GM21447 (cell line): ENCODE results near the gene ATP2C1.
A peak's percentile ranks its signal among the peaks of the same experiment; 100 is the strongest.
"Not testable (repeated sequence)": the region's sequence is repeated elsewhere in the genome, so short reads cannot be mapped to it uniquely, and the experiment has no call there.

Source experiments
- ATAC-seq: cut with Tn5 transposase; IDR thresholded peaks from one replicate; pipeline ENCODE4 v1.9.1; 2021; ENCODE audit not compliant: unreplicated experiment

Gene ATP2C1

DNA sequence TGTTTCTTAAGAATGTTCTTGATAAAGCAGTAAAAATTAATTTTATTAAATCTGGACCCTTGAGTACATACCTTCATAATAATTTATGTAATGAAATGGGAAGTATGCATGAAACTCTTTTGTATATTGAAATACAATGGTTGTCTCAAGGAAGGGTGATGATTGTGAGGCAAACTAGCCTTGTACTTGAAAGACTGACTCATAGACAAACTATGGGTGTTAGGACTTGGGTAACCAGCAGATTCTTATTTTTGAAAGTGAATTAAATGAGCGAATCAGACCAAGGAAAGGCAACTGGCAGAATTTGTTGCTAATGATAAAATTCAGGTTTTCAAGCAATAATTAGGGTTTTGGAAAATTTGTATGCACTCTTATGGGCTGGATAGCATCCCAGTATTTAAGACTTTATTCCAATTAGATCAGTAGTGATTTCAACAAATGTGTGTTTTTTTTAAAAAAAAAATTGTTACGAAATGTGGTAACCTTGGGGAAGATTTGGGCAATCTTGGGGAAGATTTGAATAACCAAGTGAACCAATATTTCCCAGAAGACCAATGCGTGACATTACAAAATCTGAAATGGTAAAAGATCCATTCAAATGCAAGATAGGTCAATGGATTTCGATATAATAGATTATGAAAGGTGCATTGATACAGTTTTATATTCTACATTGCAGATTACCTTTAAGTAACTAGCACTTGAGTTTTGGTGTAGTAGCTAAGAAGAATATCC, 42.0 kb downstream of the ATP2C1 start:
- ATAC-seq, result no peak

DNA sequence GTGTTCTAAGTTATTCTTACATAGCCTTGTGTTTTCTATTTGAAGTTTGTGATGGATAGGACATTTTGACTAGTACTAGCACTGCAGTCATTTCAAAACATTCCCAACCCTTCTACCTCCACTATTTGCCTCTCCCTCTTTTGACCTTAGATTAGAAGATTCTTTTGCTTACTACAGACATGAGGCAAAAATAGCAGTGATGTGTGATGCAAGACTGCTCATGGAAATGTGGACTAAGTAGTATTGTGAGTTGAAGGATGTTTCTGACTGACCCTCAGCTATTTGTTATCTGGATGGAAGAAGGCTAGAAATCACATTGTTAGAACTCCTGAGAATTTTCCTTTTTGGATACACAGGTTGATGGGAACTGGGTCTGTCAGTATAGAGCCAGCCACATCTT, 45.9 kb downstream of the ATP2C1 start:
- ATAC-seq, result no peak

DNA sequence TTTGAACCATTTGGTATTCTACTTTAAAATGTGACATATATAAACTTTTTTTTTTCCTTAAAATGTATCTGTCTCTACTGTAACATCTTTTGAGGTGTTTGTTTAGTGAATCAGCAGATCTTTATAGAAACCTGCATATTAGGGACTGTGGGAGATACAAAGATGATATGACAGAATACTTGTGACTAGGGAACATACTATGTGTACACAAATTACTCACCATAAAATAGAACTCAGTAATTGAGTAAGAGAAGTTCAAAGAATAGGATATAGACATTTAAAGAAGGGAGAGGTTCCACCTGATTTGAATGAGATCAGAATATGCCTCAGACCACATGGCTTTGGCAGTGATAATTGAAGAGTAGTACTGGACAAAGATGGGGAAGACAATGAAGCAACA, 47.9 kb downstream of the ATP2C1 start:
- ATAC-seq, result no peak

DNA sequence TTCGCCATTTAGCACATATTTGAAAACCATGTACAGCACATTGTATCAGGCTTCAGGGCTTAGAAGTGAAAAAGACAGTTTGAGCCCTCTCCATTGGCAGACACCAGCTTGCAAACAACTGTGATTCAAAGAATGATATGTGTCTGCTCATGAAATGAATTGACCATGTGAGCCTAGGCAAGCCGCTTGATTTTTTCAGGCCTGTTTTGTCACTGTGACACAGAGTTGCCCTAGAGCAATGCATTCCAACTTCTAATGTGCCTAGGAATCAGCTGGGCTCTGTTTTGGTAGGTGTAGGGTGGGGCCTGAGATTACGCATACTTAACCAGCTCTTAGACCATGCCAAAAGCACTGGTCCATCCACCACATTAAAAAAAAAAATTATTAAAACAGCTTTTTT, 53.0 kb downstream of the ATP2C1 start:
- ATAC-seq, result no peak

DNA sequence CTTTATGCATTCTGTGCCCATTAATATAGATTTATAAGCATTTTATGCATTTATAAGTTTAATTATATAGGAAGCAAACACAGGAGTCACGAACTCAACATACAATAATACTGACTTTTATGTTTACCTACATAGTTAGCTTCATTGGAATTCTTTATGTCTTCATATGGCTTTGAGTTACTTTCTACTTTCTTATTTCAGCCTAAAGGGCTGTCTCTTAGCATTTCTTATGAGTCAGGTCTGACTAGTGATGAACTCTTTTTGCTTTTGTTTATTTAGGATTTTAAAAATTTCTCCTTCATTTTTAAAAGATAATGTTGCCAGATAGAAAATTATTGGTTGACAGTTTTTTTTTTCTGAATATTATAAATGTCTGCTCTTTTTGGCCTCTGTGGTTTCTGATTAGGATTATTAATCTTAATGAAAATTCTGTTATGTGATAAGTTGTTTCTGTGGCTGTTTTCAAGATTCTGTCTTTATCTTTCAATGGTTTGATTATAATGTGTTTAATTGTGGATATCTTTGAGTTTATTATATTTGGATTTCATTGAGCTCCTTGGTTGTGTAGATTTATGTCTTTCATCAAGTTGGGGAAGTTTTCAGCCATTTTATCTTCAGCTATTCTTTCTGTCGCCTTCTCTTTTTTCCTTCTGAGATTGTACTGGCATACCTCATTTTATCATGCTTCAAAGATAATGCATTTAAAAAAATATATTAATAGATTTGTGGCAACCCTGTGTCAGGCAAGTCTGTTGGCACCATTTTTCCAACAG, 54.3 kb downstream of the ATP2C1 start:
- no peak for ATAC-seq

DNA sequence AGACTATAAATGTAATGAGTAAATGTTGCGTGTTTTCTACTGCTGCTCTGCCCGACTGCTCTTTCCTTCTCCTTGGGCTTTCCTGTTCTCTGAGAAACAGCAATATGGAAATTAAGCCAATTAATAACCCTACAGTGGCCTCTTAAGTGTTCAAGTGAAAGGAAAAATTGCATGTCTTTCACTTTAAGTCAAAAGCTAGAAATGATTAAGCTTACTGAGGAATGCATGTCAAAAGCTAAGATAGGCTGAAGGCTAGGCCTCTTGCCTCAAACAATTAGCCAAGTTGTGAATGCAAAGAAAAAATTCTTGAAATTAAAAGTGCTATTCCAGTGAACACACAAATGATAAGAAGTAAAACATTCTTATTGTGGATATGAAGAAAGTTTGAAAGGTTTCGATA, 55.0 kb downstream of the ATP2C1 start:
- no peak for ATAC-seq

DNA sequence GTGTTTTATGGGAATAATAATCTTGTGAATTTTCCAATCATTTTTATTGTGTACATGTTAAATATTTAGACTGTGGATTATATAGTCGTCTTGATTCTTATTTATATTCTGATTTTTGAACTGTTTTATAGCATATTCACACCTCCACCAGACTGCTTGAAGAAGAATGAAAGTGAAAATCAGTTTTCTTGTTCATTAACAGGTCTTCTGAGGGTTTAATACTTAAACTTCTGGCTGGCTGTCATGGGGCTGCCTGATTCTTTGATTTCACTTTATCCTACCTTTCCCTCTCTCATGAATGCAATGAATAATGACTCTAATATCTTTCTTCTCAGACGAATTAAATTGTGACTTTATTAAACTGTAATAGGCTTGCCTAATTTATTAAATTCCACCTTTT, 56.2 kb downstream of the ATP2C1 start:
- ATAC-seq, result peak; percentile 82

DNA sequence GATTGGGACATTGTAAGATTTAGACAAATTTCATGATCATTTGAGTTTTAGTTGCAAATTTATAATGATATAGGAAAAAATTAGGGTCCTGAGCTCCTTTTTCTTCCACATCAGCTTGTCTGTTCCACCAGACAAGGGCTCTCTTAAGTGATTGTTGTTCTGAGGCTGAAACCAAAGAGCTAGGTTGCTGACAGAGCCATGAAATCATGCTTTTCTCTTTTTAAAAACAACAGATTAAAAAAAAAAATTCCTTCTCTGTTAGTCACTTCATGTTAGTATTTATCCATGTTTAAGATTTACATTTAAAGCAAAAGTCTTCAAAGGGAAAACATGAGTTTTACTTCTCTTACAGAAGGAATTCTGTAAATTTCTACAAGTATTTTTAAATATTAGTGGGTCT, 56.8 kb downstream of the ATP2C1 start:
- ATAC-seq, result no peak

DNA sequence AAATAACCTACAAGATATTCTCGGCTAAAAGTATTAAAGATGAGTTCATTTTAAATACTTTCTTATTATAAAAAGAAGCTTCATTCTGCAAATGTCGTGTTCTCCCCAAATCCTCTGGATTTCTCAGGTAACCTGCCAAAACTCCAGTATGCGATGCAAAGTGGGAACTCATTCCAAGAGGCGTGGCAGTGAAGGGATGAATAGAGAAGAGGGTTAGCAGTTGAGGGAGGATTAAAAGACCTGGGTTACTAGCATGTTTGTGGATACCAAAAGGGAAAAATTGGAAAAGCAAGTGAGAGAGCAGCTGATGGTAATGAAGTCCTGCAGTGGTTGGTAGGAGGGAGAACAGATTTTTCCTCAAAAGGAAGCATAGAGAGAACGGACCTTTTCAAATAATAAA, 61.6 kb downstream of the ATP2C1 start:
- ATAC-seq, result no peak

DNA sequence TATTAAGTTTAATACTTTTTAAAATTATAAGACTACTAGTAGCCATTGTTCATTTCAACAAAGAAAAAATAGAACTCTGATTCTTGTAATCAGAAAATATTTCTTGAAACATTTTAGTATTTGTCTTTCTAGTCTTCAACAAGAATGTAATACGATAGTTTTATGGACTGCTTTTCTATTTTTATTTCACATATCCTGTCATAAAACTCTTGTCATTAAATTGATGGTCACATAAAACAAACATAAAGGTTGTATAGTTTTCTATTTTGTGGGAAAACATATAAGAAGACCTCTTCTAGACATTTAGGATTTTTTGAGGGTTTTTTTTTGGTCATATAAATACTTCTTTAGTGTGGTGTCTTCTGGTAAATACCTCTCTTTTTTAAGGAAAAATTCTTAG, 62.4 kb downstream of the ATP2C1 start:
- no peak for ATAC-seq

DNA sequence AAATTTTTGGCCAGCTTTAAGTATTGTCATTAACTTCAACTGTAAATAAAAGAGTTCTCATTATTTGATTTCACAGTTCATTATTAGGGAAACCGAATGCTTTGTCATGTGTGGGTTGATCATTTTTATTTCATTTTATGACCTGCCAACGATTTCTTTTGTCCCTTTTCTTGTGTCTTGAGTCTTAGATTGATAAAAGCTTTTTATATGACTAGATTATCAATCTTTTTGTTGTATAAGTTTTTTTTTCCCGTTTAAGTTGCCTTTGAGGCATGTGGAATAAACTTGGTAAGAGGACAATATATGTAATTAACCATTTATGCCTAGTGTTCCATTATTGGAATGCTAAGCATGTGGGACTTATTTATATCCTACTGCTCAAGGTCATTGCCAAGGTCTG, 62.8 kb downstream of the ATP2C1 start:
- ATAC-seq, result no peak

DNA sequence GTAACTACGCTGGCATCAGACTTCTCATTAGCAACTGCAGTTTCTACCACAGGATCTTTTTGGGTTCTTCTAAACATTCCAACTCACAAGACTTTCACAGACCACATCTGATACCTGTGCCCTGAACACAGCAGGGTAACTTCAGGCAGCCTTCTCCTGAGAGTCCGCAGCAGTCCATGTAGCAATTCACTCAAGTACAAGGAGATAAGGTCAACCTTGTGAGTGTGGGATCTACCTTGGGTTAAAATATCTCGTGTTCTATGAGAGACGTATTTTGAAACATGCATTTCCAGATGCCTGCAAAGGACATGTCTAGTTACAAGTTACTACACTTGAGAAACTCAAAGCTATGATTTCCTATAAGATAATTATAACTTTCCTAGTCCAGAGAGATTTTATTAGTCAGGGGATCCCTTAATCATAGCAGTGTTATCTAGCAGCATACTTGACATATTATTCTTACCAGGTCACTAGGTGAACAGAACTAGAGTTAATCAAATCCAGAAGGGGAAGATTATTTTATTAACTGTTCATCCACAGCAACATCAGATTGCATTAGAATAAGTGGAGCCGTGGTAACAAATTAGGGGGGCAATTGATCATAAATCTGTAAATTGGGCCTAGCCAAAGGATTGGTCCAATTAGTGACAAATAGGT, 66.4 kb downstream of the ATP2C1 start:
- ATAC-seq, result no peak

DNA sequence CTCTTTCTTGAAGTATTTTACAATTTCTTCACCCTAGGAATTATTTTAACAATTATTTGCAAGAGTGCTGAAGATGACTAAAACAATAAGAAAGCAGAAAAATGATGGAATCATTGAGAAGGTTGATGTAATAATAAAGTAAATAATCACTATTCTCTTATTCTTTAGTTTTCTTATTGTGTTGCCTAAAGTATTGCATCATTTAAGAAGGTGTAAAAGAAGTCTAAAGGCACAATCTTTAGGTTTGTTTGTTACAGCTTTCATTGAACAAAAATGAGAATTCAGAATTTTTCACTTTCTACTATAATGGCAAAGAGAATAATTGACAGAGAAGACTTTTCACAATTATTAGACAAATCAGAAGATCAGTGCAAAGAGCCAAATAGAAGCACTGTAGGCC, 67.6 kb downstream of the ATP2C1 start:
- no peak for ATAC-seq

DNA sequence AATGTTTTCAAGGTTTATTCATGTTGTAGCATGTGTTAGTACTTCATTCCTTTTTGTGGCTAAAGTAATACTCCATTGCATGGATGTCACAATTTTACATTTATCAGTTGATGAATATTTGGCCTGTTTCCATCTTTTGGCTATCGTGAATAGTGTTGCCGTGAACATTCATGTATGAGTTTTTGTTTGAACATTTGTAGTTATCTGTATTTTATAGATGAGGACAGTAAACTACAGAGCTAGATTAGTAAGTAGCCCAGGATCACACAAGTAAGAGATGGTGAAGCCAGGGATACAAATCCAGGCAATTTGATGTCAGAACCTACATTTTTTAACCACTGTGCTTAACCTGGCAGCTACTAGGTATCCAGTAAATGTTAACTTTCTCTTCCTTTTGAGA, 69.6 kb downstream of the ATP2C1 start:
- no peak for ATAC-seq

DNA sequence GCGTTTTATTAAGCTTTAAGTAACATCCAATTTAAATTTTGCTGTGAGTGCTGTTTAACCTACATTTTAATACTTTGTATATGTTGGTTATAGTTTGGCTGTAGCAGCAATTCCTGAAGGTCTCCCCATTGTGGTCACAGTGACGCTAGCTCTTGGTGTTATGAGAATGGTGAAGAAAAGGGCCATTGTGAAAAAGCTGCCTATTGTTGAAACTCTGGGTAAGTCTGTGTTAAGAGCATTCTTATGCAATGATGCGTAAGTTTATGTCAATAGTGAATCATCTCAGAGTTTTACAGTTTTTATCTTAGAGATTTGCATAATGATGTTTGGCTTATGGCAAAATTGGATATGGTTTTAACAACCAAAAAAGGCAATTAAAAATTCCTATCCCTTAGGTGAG, 70.0 kb downstream of the ATP2C1 start:
- ATAC-seq, result no peak

DNA sequence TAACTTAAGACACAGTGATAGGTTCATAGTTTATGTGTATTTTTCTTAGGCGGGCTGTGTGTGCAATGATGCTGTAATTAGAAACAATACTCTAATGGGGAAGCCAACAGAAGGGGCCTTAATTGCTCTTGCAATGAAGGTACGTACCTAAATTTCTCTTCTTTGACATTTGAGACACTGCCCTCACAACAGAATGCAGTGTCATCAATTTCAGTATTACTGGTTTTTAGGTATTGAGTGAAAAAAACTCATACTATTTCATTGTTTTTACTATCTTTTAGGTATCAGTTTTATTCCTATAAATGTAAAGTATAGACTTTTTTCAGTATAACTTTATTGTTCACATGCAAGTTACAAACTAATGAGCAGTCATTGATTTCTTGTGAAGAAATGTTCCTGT, 73.4 kb downstream of the ATP2C1 start:
- no peak for ATAC-seq

DNA sequence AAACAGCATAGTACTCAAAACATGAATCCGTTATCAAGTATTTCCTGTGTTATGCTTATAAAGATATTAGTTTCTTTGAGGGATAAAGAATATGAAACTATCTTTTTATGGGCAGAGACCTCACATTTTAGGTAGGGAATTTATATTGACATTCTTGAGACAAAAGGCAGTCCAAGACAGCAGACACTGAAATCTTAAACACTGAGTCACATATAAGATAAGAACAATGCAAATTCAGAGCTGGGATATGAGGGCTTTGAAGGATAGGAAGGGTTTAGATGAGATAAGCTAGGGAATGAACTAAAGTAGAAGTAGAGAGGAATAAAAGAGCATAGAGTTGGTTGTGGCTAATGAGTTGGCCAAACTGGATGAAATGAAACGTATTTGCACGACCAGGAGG, 74.3 kb downstream of the ATP2C1 start:
- no peak for ATAC-seq

DNA sequence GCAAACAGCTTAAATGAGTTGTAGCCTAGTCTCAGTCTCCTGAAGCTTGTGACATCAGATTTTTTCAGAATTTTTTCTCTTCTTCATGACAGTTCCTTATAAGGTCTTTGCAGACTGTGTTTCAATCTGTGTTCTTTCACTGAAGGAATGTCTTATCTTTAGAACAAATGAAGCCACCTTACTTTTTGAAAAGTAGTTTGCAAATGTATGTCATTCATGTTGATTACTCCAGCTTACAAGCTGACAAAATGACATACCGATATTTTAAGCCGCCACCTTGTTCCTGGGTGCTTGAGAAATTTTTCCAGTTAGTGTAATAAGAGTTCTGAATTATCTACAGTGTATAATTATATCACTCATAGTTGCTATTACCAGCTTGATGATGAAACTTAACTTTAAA, 75.7 kb downstream of the ATP2C1 start:
- ATAC-seq, result no peak

DNA sequence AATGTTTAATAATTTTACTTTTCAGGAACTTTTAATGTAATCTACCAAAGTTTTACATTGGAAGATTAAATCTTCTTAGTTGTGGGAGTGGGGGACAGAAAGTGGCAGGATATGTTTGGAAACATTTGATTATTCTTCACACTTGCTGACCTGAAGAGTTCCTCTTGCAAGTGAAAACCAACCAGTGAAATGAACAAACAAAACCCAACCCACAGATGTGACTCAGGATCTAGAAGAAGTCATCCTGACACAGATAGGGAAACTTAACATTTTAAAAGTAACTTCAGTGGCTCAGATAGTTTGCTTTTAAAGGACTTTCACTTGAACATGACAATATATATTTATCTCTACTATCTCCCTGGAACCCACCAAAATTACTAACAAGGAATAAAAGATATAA, 77.3 kb downstream of the ATP2C1 start:
- no peak for ATAC-seq

DNA sequence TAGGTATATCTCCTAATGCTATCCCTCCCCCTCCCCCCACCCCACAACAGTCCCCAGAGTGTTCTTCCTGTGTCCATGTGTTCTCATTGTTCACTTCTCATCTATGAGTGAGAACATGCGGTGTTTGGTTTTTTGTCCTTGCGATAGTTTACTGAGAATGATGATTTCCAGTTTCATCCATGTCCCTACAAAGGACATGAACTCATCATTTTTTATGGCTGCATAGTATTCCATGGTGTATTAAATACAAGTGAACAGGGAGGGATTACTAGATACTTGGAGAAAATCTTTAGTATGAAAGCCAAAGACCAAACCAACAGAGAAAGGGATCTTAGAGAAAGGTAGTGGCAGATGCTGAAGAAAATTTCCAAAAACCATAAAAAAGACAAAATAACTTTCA, 78.7 kb downstream of the ATP2C1 start:
- not testable (repeated sequence) for ATAC-seq

DNA sequence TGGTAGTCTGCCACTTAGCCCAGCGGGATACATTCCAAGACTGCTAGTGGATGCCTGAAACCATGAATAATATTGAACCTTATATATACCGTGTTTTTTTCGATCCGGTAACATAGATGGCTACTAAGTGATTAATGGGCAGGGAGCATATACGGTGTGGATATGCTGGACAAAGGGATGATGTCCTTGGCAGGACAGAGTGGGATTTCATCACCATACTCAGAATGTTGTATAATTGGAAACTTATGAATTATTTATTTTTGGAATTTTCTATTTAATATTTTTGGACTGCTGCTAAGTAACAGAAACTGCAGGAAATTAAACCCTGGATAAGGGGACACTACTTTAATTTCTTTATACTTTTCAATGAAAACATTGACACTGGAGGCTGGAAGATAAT, 79.5 kb downstream of the ATP2C1 start:
- ATAC-seq, result no peak

DNA sequence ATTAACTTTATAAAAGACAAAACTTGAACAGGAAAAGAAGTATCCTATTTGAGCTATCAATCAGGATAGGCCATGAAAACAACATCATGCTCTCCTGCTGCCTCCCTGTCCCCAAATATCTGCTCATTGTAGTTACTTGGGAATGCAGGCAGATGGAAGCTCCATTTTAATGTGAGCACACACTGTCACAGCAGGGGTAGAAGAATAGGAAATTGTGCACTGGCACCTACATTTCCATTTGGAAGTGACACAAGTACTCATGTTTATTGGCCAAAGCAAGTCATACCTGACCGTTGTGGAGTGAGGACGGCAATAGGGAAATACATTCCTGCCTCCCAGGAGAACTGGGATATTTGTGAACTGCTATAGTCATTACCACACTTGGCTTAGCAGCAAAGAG, 80.3 kb downstream of the ATP2C1 start:
- ATAC-seq, result no peak
